Embryonic facial prominence (tissue), 1 donor: ENCODE results near the gene IPPK.

Experiments used
- DNase-seq: peaks from one replicate; pipeline ENCODE4 v3.0.0-alpha.2; 2016; ENCODE audit errors: extremely low spot score

The IPPK gene

GRCh38 chr9:92686954-92687353, 17.0 kb upstream of the IPPK start:
- DNase-seq = no peak

GRCh38 chr9:92685022-92685421, 15.1 kb upstream of the IPPK start:
- DNase-seq = no peak

GRCh38 chr9:92682269-92682668, 12.3 kb upstream of the IPPK start:
- DNase-seq = no peak

DNA sequence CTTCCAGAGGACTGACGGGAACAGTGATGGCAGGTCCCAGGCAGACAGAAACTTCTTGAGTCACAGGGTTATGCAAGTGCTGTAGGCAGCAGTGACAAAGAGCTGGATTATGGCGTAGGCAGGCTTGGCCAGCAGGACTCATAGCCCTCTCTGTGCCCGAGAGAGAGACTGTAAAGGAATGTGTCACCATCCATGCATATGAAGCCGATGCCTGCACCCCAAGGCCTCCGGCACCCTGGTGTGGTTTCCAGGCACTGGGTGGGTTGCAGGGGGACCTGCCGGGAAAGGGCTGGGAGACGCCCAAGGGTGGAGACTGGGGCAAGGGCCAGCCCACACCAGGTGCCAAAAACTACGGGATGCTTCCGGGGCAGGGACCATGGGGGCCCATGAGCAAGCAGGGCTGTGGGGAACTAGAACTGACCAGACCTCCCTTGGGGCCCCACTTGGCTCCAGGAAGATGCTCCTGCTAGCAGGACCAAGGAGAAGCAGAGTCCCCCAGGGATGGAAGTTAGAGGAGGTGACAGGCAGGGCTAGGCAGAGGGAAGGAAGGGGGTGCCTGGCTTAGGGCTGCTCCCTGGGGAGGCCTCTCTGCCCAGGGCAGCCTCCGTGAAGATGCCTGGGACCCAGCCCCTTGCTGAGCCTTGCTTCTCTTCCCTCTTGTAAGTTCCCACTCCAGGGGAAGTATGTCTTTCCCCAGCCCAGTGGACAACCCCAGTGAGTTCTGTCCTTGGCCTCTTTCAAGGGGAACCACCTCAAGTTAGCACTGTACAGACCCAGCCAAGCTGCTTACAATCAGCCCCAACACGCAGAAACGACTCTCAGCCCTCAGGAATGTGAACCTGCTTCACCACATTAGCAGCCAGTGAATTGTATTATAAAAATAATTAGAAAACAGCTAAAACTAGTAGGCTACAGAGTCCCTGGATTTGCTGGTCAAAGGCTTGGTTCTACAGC, 10.5 kb upstream of the IPPK start:
- no peak for DNase-seq

DNA sequence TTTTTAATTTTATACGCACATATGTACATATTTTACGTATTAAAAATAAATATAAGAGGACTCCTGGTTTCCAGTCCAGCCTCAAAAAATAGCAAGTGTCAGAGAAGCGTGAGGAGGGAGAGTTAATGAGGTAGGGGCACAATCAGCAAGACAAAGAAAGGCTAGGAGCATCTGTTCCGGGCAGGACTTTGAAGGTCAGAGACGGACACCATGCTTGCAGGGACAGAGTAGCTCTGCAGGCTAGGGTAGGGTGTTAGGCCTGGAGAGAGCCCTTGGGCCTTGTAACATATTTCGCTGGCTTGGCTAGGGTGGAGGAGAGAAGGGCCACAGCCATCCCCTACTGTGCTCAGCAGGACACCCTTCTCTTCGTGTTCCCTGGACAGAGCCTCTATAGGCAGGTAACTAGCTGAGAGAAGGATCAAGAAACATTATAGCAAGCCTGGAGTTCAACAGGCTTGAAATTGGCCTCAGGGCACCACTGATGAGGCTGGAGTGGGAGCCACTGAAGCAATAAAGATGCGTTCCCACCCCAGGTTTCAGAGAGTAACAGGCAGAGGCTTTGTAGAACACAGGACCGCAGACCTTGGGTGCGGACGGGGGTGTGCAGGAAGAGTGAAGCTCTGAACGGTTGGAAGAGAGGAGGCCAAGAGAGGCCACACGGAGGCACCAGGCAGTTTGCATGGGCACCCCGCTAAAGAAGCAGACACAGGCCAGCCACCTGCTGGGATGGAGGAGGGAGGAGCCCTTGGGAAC, 9.7 kb upstream of the IPPK start:
- no peak for DNase-seq

DNA sequence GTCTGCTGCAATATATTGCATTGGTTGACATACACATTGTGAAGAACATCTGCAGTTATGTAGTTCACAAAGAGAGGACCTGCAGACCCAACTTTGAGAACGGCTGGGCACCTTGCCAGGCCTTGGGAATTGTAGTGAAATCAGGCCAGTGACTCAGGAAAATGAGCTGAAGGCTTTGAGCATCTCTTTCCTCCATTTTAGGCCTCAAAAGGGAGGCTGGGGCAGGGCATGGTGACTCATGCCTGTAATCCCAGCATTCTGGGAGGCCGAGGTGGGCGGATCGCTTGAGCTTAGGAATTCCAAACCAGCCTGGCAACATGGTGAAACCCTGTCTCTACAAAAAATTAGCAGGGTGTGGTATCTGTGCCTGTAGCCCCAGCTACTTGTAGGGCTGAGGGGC, 1.4 kb upstream of the IPPK start:
- DNase-seq = no peak

DNA sequence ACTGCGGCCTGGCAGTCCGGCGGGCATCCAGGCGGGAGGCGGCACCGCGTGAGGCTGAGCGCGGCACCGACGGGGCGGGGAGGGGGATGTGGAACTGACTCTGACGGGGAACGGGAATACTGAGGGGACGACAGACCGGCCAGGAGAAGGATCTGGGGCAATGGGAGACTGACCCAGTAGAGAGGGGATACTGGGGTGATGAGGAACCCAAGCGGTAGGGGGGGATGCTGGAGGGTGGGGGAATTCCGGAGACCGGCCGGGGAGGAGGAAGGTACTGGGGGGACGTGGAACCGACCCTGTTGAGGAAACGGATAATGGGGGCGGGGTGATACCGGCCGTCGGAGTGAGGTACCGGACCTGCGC, 423 bp downstream of the IPPK start:
- DNase-seq = no peak

- DNase-seq = no peak
These were observed 995 bp downstream of the IPPK start for GRCh38 chr9:92668746-92669526.

DNA sequence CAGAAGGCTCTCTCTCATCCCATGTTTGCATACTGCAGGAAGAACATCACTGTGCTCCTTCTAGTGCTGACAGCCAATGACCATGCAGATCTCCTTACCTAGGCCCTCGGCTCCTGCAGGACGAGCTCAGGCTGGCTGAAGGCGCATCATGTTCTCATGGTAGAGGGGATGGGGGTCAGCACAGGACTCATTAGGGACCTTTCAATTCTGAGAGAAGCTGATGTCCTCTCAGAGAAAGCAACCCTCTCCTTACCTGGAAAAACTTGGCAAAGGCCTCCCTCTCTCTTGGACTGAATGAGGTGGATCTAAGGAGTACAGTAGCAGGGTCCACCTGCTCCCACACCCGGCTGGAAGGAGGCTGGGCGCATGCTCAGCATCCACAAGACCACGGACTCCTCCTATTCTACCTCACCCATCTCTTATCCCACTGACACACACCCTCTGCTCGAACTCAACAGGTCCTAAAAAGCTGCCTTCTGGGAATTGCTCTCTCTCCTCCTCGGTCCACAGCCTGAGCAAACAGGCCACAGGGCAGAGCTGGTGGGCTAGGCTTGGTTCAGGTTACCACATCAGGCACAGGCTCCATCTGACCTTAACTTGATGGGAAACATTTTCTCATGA, 2.9 kb downstream of the IPPK start:
- no peak for DNase-seq

GRCh38 chr9:92666236-92666635, 3.7 kb downstream of the IPPK start:
- DNase-seq = no peak

DNA sequence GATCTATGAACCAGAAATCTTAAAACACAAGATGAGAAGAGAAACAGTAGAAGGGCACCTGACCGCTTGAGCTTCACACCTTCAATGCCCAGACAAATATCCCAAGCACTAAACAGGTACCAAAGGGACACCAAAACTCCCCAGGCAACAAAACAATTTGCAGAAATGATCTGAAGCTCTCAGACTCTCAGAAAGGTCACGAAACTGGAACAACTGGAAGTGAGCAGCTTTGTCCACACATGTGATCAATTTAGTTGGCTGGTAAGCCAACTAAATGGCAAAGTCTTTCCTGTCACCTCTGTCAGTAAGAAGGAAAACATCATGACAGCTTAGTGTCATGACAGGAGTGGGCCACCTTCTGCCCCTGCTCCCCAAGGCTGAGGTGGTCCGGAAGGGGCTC, 4.1 kb downstream of the IPPK start:
- no peak for DNase-seq

DNA sequence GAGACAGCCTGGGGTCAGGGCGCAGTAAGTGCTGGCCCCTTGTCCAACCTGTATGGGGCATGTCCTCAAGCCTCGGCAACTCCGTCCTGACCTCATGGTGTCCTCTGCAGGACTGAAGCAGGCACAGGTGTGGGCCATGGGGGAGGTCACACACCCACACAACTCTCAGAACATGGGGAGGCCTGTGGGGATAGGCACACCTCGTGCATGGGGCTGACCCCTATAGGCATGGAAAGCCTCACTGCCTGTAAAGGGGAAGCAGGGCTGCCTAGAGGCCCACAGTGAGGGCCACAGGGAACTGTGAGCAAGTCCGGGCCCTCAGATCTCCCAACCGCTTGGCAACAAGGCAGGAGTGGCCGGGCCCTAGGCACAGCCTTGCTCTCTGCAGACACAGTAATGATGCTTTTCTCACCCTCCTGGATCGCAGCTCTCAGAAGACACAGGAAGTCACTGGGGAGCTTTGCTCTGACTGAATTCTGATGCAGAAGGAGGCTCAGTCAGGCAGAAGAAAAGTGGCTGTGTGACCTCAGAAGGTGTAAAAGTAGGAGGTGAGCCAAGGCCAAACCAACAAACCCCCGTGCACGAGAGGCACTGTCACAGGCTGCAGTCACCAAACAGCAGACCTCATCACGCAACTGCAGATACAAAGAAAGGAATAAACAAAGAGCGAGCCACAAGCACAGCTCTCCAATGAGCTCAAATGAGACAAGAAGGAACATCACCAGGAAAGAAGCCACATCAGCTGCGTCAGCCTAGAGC, 5.4 kb downstream of the IPPK start:
- DNase-seq = no peak

- DNase-seq = no peak
These were observed 6.0 kb downstream of the IPPK start for GRCh38 chr9:92663951-92664350.

DNA sequence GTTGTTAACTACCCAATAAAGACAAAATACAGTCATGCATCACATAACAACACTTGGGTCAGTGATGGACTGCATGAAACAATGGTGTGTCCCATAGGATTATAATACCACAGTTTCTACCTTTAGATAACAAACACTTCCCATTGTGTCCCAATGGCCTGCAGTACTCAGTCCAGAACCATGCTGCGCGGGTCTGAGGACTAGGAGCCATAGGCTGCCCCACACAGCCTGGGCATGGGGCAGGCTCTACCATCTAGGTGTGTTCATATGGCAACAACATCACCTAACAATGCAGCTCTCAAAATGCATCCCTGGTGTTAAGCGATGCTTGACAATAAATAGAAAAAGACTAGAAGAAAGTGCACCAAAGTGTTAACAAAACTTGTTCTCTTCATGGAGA, 6.8 kb downstream of the IPPK start:
- DNase-seq = no peak

- no peak for DNase-seq
These were observed 8.2 kb downstream of the IPPK start for GRCh38 chr9:92661743-92662142.

DNA sequence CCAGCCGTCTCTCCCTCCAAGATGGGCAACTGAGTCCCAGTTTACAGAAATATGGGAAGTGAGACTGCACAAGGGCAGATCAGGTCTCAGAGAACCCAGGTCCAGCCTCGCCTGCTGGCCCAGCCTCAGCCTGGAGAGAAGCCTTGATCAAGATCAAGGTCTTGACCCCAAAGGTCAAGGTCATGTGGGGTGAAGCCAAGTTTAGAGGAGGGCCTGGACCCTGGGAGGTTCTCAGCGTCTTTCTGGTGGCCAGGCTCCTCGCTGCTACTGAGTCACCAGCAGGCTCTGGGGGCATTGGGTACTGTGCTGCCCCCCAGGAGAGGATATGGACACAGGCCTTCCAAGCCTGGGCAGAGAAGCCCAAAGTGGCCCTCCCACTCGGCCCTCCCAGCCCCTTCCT, 8.8 kb downstream of the IPPK start:
- no peak for DNase-seq

- DNase-seq = no peak
These were observed 9.7 kb downstream of the IPPK start for GRCh38 chr9:92660266-92660665.

DNA sequence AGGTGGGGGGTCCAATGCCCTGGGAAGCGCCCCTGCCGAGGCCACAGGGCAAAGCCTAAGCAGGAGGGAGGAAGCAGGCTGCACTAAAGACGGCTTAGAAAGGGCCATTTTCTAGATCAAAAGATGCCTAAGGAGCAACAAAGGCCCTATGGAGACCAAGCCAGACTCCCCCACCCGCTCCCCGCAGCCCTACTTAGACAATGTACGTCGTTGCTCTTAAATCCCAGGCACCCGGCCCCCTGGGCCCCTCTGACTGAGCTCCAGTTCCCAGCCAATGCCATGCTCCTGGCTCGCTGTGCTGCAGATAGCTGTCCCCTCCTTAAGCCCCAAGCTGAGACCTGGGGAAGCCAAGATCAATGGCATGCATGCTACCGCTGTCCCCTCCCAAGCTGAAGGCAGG, 10.3 kb downstream of the IPPK start:
- no peak for DNase-seq

DNA sequence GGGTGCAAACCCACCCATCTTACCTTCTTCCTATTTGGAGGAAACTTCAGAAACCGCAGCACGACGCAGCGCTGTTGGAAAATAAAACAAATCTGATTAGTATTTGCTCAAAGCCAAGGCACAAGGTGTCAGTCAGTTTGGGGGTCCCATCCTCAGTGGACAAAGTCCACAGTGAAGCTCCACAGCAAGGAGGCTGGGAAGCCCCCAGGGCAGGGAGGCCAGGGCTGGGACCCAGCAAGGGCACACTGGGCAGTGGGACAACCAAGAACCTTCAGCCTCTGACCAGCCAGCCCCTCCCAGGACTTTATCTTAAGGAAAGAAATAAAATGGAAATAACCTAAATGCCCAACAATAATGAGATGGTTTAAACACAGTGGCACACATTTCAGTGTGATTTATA, 11.3 kb downstream of the IPPK start:
- no peak for DNase-seq

- no peak for DNase-seq
These were observed 11.8 kb downstream of the IPPK start for GRCh38 chr9:92658176-92658575.
